H9 (cell line): ENCODE results near the gene TTYH1. TPM values are rescaled to one million over a fixed set of nuclear protein-coding genes. Genes with fewer than 3 reads are reported as not detected.

Experiments
- DNase-seq: peaks from one replicate; pipeline ENCODE4 v3.0.0-alpha.2; 2017
- H2AFZ ChIP-seq: one replicate; pipeline ENCODE4 v1.6.1; 2013; ENCODE audit warnings: mild to moderate bottlenecking, low read length, control low read depth, moderate library complexity
- H2AK5ac ChIP-seq: 2 replicates; pipeline ENCODE4 v1.6.1; 2013; ENCODE audit warnings: low read length, control low read depth, mixed read lengths; ENCODE audit not compliant: insufficient read length
- H2BK120ac ChIP-seq: one replicate; pipeline ENCODE4 v1.6.1; 2013; ENCODE audit warnings: low read depth, mild to moderate bottlenecking, low read length, control low read depth, inconsistent platforms; ENCODE audit not compliant: poor library complexity, severe bottlenecking
- H2BK12ac ChIP-seq: 2 replicates; pipeline ENCODE4 v1.6.1; 2013; ENCODE audit warnings: low read length, control low read depth, mixed read lengths, low read depth; ENCODE audit not compliant: insufficient read length
- H2BK15ac ChIP-seq: 2 replicates; pipeline ENCODE4 v1.6.1; 2013; ENCODE audit warnings: low read depth, low read length, control low read depth
- H2BK20ac ChIP-seq: one replicate; pipeline ENCODE4 v1.6.1; 2013; ENCODE audit warnings: low read depth, mild to moderate bottlenecking, low read length, control low read depth, inconsistent platforms; ENCODE audit not compliant: poor library complexity, severe bottlenecking
- H2BK5ac ChIP-seq: 2 replicates; pipeline ENCODE4 v1.6.1; 2013; ENCODE audit warnings: low read length, control low read depth, mixed read lengths; ENCODE audit not compliant: insufficient read length
- H3K14ac ChIP-seq: 2 replicates; pipeline ENCODE4 v1.6.1; 2013; ENCODE audit warnings: low read length, control low read depth; ENCODE audit not compliant: insufficient read depth
- H3K18ac ChIP-seq: 2 replicates; pipeline ENCODE4 v1.6.1; 2013; ENCODE audit warnings: low read depth, mild to moderate bottlenecking, mixed read lengths, low read length, control low read depth; ENCODE audit not compliant: insufficient read length
- H3K23ac ChIP-seq: 2 replicates; pipeline ENCODE4 v1.6.1; 2013; ENCODE audit warnings: low read length, control low read depth, mixed read lengths, low read depth; ENCODE audit not compliant: insufficient read length
- H3K23me2 ChIP-seq: 2 replicates; pipeline ENCODE4 v1.6.1; 2013; ENCODE audit warnings: low read depth, mild to moderate bottlenecking, mixed read lengths, low read length, control low read depth; ENCODE audit not compliant: insufficient read length, poor library complexity, severe bottlenecking
- H3K27ac ChIP-seq: 2 replicates; pipeline ENCODE4 v1.5.1; 2013; ENCODE audit warnings: low read length, control low read depth, mixed read lengths, low read depth; ENCODE audit not compliant: insufficient read length
- H3K27me3 ChIP-seq: 2 replicates; pipeline ENCODE4 v1.6.1; 2013; ENCODE audit warnings: low read length, control low read depth, inconsistent platforms; ENCODE audit not compliant: insufficient read depth
- H3K4ac ChIP-seq: 2 replicates; pipeline ENCODE4 v1.6.1; 2013; ENCODE audit warnings: low read depth, mild to moderate bottlenecking, control low read depth, inconsistent platforms, low read length, moderate library complexity
- H3K4me1 ChIP-seq: 2 replicates; pipeline ENCODE4 v1.6.1; 2013; ENCODE audit warnings: low read length, control low read depth, inconsistent platforms; ENCODE audit not compliant: insufficient read depth
- H3K4me2 ChIP-seq: 2 replicates; pipeline ENCODE4 v1.6.1; 2013; ENCODE audit warnings: low read length, control low read depth, mixed read lengths; ENCODE audit not compliant: insufficient read length, insufficient read depth
- H3K56ac ChIP-seq: 2 replicates; pipeline ENCODE4 v1.6.1; 2013; ENCODE audit warnings: low read depth, mild to moderate bottlenecking, mixed read lengths, low read length, control low read depth; ENCODE audit not compliant: insufficient read length
- H3K79me1 ChIP-seq: 2 replicates; pipeline ENCODE4 v1.6.1; 2013; ENCODE audit warnings: low read depth, mild to moderate bottlenecking, moderate library complexity, low read length, control low read depth, inconsistent platforms; ENCODE audit not compliant: insufficient read depth, poor library complexity, severe bottlenecking
- H3K79me2 ChIP-seq: 2 replicates; pipeline ENCODE4 v1.6.1; 2013; ENCODE audit warnings: low read length, control low read depth, inconsistent platforms; ENCODE audit not compliant: insufficient read depth
- H3K9ac ChIP-seq: 2 replicates; pipeline ENCODE4 v1.6.1; 2013; ENCODE audit warnings: low read length, control low read depth, mixed read lengths; ENCODE audit not compliant: insufficient read length; ENCODE audit errors: extremely low read depth
- H3K9me3 ChIP-seq: one replicate; pipeline ENCODE4 v1.6.1; 2013; ENCODE audit warnings: low read depth, low read length, inconsistent platforms; ENCODE audit not compliant: control insufficient read depth
- H3T11ph ChIP-seq: one replicate; pipeline ENCODE4 v1.6.1; 2013; ENCODE audit warnings: mild to moderate bottlenecking, low read length, control low read depth, inconsistent platforms
- H4K20me1 ChIP-seq: one replicate; pipeline ENCODE4 v1.6.1; 2013; ENCODE audit not compliant: control insufficient read depth, insufficient read length, insufficient read depth
- H4K5ac ChIP-seq: 2 replicates; pipeline ENCODE4 v1.6.1; 2013; ENCODE audit warnings: low read depth, mild to moderate bottlenecking, mixed read lengths, low read length, control low read depth; ENCODE audit not compliant: insufficient read length
- H4K8ac ChIP-seq: replicated peaks from 2 replicates; pipeline ENCODE4 v1.6.1; 2013; ENCODE audit warnings: low read length, control low read depth, mixed read lengths, low read depth; ENCODE audit not compliant: insufficient read length
- H4K91ac ChIP-seq: 2 replicates; pipeline ENCODE4 v1.6.1; 2013; ENCODE audit warnings: low read depth, mild to moderate bottlenecking, moderate library complexity, mixed read lengths, low read length, control low read depth; ENCODE audit not compliant: insufficient read length
- H3K27ac Mint-ChIP-seq, 3 experiments: 2 replicates in 2 of 3; 3 replicates in 1 of 3; pipeline ENCODE4 v1.8.0; 2020 to 2021; ENCODE audit warnings: mixed read lengths in 3 of 3, mild to moderate bottlenecking in 1 of 3, moderate library complexity in 1 of 3
- H3K27me3 Mint-ChIP-seq: 2 replicates; pipeline ENCODE4 v1.8.0; 2021; ENCODE audit warnings: low read depth, mild to moderate bottlenecking, moderate library complexity, mixed read lengths
- H3K36me3 Mint-ChIP-seq, 3 experiments: 2 replicates in 2 of 3; 3 replicates in 1 of 3; pipeline ENCODE4 v1.8.0; 2020 to 2021; ENCODE audit warnings: low read depth in 3 of 3, mixed read lengths in 3 of 3; ENCODE audit not compliant: insufficient read depth in 1 of 3
- H3K4me1 Mint-ChIP-seq, 2 experiments: 2 replicates each; pipeline ENCODE4 v1.8.0; 2020; ENCODE audit warnings: mixed read lengths in 2 of 2
- H3K4me3 Mint-ChIP-seq, 2 experiments: 2 replicates in 1 of 2; 3 replicates in 1 of 2; pipeline ENCODE4 v1.8.0; 2020 to 2021; ENCODE audit warnings: mild to moderate bottlenecking in 2 of 2, mixed read lengths in 2 of 2, moderate library complexity in 1 of 2
- H3K9me3 Mint-ChIP-seq, 2 experiments: 2 replicates in 1 of 2; 3 replicates in 1 of 2; pipeline ENCODE4 v1.8.0; 2020; ENCODE audit warnings: mild to moderate bottlenecking in 2 of 2, mixed read lengths in 2 of 2, moderate library complexity in 1 of 2
- CTCF ChIP-seq: fragments of 200-600 bp; sonication (generic); conservative IDR thresholded peaks from 3 replicates; pipeline ENCODE4 v1.8.0; 2021; ENCODE audit warnings: antibody characterized with exemption, mild to moderate bottlenecking
- WGBS: extraction: QIAGEN DNeasy Blood & Tissue Kit; methylation state at CpG from one replicate; pipeline ENCODE4 v1.1.7; 2013; ENCODE audit warnings: missing lambda C conversion rate, low lambda C conversion rate, mixed read lengths; ENCODE audit not compliant: insufficient read length; ENCODE audit errors: extremely low coverage; 5-methylcytosine and 5-hydroxymethylcytosine counted together
- total RNA-seq: library from RNA; stranded (reverse); gene quantifications from 2 replicates; pipeline ENCODE4 v1.2.1, GENCODE V29; 2021

TTYH1 gene
- total RNA-seq, 1 experiment from 2014 or later: 47.1 TPM

- H3K36me3 Mint-ChIP-seq: peaks cover 58 to 93% (median 89%) of the 10 kb centered on the region in 3 experiments
- H3K4me3 Mint-ChIP-seq: no peak overlapping the region
- Histone ChIP-seq H3K79me1 (peaks cover 5% of the 10 kb centered on the region), H4K20me1 (no peaks in the 10 kb centered on the region), H3K27ac (no peak overlapping the region), H2BK5ac (no peak overlapping the region), H2BK120ac (no peak overlapping the region), H3K4me2 (no peak overlapping the region), H4K91ac (no peak overlapping the region), H3T11ph (no peak overlapping the region), H3K27me3 (no peaks in the 10 kb centered on the region), H4K5ac (no peak overlapping the region), H4K8ac (no peak overlapping the region), H3K4me1 (no peaks in the 10 kb centered on the region), H3K9me3 (no peaks in the 10 kb centered on the region), H2BK15ac (no peak overlapping the region), H2AFZ (no peak overlapping the region), H3K79me2 (peaks cover 4% of the 10 kb centered on the region; the same call in 1 of the 2 replicates), H3K14ac (no peak overlapping the region), H3K23ac (no peak overlapping the region), H3K23me2 (peaks cover 2% of the 10 kb centered on the region), H3K18ac (no peak overlapping the region), H3K56ac (no peak overlapping the region), H3K4ac (no peak overlapping the region), H2AK5ac (no peak overlapping the region), H2BK20ac (no peak overlapping the region), H2BK12ac (no peak overlapping the region), H3K9ac (no peak overlapping the region)
- TF ChIP-seq CTCF: no peak
- no peak for DNase-seq
- no CpG with 5 or more reads among the region's 40 CpGs for WGBS
- peaks cover 0 to 2% of the 10 kb centered on the region in 2 experiments; a peak in 1 of 5 replicates for H3K9me3 Mint-ChIP-seq
- H3K27ac Mint-ChIP-seq: no peak overlapping the region
- H3K27me3 Mint-ChIP-seq: no peaks in the 10 kb centered on the region
- H3K4me1 Mint-ChIP-seq: peaks cover 2 to 3% of the 10 kb centered on the region in 2 experiments
Observed at GRCh38 chr19:54455786-54456422, 40.6 kb downstream of the TTYH1 start.
